ENCODE data around the gene SLC35F4.

The SLC35F4 gene

DNA sequence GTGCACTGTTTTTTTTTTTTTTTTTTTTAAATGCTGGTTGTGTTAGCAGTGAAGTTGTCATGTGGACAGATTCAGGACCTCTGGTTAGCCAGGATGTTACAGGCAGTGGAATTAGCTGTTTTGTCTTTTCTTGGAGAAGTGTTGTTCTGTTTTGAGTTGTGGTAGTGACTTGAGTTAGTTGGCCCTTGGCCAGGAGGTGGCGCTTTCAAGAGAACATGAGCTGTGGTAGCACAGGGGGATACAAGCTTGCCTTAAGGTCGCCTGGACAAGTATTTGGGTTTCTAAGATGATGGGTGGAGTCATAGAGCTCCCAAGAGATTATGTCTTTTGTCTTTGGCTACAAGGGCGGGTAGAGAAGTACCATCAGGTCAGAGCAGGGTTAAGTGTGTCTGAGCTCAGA is 338.9 kb downstream of the SLC35F4 start:
- DNase-seq (ENCODE audit: low read depth in 2 of 2), result no peak

DNA sequence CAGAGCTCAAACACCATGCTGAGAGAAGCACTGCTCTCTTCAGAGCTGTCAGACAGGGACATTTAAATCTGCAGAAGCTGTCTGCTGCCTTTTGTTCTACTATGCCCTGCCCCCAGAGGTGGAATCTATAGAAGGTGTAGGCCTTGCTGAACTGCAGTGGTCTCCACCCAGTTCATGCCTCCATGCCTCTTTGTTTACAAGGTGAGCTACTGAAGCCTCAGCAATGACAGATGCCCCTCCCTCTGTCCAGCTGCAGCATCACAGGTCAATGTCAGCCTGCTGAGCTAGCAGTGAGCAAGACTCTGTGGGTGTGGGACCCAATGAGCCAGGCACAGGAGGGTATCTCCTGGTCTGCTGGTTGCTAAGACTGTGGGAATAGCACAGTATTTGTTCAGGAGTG is 346.8 kb downstream of the SLC35F4 start:
- no peak for DNase-seq (ENCODE audit: low read depth in 2 of 2)
